Choroid plexus epithelial cell (primary cell): ENCODE data around the gene WFDC5.
A peak's percentile ranks its signal among the peaks of the same experiment; 100 is the strongest.

Source experiments
- DNase-seq: peaks from one replicate; pipeline ENCODE4 v3.0.0-alpha.2; 2010; ENCODE audit warnings: low read depth
- H3K4me3 ChIP-seq: 2 replicates; pipeline ENCODE4 v1.5.1; 2011; ENCODE audit warnings: low read depth, mild to moderate bottlenecking, control low read depth, low read length, moderate library complexity
- CTCF ChIP-seq: conservative IDR thresholded peaks from 2 replicates; pipeline ENCODE4 v1.5.1; 2011; ENCODE audit warnings: low read depth, mild to moderate bottlenecking, control low read depth, inconsistent platforms, low read length, moderate library complexity

WFDC5 gene

GRCh38 chr20:45090481-45090880 is 24.5 kb downstream of the WFDC5 start:
- no peak for DNase-seq
- no peak overlapping the region for H3K4me3 ChIP-seq
- no peak for TF ChIP-seq CTCF

GRCh38 chr20:45088247-45088646 is 26.7 kb downstream of the WFDC5 start:
- H3K4me3 ChIP-seq: no peak overlapping the region
- no peak for TF ChIP-seq CTCF
- DNase-seq: peak; percentile 49

GRCh38 chr20:45087814-45088213 is 27.2 kb downstream of the WFDC5 start:
- no peak for TF ChIP-seq CTCF

DNA sequence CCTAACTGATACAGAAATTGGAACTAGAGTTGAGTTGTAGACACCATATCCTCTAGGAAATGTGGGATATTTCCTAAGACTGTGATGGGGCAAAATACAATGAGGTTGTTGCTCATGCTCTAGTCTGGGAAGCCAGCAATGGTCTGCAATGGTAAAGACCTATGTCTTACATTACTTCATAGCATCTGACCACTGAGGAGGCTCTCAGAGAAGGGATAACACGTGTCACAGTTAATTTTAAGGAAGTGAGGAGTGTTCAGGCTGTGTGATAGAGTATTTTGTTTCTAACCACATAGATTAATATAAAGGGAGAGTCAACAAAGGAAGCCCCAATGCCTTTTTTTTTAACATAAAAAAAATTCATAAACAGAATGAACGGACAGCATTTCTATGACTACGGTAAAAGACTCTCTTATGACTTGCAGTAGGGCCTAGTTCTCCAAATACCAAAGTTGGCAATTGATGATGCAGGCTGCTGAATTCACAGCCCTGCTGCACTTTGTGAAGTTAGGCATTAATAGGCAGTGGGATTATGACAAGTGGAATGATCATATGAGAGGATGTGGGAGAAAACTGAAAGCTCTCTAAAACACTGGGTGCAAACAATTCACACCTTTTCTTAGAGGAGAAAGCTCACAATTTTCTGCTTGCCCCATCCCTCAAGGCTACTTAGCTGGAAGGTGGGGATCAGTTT is 27.7 kb downstream of the WFDC5 start:
- no peak for DNase-seq
- no peak overlapping the region for H3K4me3 ChIP-seq
- TF ChIP-seq CTCF: no peak

More at GRCh38 chr20:45087814-45088213, 27.2 kb downstream of the WFDC5 start:
- no peak overlapping the region for H3K4me3 ChIP-seq
- no peak for DNase-seq

GRCh38 chr20:45085867-45086266 is 29.1 kb downstream of the WFDC5 start:
- no peak for TF ChIP-seq CTCF
- no peak overlapping the region for H3K4me3 ChIP-seq
- no peak for DNase-seq

GRCh38 chr20:45085289-45085688 is 29.7 kb downstream of the WFDC5 start:
- TF ChIP-seq CTCF: no peak

GRCh38 chr20:45083127-45083526 is 31.8 kb downstream of the WFDC5 start:
- no peak for TF ChIP-seq CTCF
- H3K4me3 ChIP-seq: no peak overlapping the region
- no peak for DNase-seq

More at GRCh38 chr20:45085289-45085688, 29.7 kb downstream of the WFDC5 start:
- DNase-seq: no peak
- no peak overlapping the region for H3K4me3 ChIP-seq
